ENCODE data around the gene CEACAM6.
A peak's percentile ranks its signal among the peaks of the same experiment; 100 is the strongest.
"Not testable (repeated sequence)": the region's sequence is repeated elsewhere in the genome, so short reads cannot be mapped to it uniquely, and the experiment has no call there.

CEACAM6 gene

DNA sequence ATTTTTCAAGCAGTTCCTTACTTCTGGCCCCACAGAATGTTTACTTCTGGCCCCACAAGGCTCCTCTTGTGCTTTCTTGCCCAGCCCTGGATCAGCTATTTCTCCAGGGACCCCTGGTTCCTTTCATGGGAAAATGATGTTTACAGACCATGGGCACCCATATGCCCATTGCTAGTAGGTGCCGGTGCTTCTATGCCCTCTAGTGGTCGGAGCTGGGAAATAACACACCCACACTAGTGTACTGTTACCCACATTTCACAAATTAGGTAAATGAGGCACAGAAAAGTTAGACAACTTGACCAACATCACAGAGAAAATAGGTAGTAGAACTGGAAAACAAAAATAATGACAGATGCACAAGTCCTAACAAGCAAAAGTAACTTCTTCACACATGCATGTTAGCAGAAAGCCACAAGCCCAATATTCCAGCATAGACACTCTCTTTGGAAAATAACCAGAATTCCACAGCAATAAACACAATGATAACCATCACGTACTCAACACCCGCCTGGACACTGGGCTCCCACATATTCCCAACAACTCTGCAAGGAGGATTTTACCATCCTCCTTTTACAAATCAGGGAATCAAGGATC, 1.3 kb upstream of the CEACAM6 start:
- POLR2A ChIA-PET = no interaction called here
- TF ChIP-seq, protein P1, sequence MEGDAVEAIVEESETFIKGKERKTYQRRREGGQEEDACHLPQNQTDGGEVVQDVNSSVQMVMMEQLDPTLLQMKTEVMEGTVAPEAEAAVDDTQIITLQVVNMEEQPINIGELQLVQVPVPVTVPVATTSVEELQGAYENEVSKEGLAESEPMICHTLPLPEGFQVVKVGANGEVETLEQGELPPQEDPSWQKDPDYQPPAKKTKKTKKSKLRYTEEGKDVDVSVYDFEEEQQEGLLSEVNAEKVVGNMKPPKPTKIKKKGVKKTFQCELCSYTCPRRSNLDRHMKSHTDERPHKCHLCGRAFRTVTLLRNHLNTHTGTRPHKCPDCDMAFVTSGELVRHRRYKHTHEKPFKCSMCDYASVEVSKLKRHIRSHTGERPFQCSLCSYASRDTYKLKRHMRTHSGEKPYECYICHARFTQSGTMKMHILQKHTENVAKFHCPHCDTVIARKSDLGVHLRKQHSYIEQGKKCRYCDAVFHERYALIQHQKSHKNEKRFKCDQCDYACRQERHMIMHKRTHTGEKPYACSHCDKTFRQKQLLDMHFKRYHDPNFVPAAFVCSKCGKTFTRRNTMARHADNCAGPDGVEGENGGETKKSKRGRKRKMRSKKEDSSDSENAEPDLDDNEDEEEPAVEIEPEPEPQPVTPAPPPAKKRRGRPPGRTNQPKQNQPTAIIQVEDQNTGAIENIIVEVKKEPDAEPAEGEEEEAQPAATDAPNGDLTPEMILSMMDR (IDR thresholded peaks at IDR 0.05; ENCODE audit: control extremely low read depth, extremely low read depth, low read depth, missing control alignments) = peak; percentile 58
- CTCF ChIA-PET = interaction anchor here (0.8 to 4.9 kb wide), 35 partner anchors 10 to 333 kb away, joined by 3 to 50 read pairs (median 5); partner anchors contain the start of gene CEACAM3
- peak; percentile 33 for DNase-seq (ENCODE audit: extremely low spot score)

DNA sequence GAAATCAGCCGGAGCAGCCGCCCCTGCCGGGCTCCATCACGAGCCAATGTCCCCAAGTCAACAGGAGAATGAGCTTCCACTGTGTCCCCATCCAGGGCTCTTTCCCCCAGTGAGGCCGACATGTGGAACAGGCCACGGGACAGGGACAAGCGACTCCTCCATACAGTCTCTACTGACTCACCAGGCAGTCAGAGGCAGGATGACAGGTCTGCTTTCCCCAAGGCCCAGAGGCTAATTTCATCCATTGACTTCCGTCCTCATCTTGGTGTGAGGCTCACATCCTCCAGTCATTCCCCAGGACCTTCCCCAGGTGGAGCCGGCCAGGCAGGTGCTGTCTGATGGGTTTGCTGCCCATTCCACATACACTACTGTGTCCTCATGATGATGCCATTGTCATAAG, 3.5 kb downstream of the CEACAM6 start:
- no peak for DNase-seq (ENCODE audit: extremely low spot score)
- POLR2A ChIA-PET = no interaction called here
- TF ChIP-seq, protein P1 (IDR thresholded peaks at IDR 0.05; ENCODE audit: control extremely low read depth, extremely low read depth, low read depth, missing control alignments) = no peak
- CTCF ChIA-PET = interaction anchor here (1.4 kb wide), 1 partner anchor 12 kb away, joined by 3 read pairs; no protein-coding TSS in a partner anchor

DNA sequence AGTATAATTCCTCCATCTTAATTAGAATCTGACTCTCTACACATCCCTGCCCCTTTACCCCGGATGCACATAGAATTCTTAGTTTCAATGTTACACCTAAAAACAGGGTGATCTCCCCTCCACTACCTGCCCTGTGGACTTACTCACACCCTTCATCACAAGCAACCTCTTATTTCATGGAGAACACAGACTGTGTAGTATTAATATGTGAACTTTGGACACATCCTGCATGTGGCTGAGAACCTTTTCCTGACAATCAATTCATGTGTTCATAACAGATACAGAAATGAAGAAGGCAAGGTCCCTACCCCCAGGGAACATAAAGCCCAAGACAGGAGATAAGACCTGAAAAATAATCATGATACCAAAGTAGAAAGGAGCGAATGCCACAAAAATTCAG, 11.8 kb downstream of the CEACAM6 start:
- TF ChIP-seq, protein P1 (IDR thresholded peaks at IDR 0.05; ENCODE audit: control extremely low read depth, extremely low read depth, low read depth, missing control alignments) = no peak
- CTCF ChIA-PET = interaction anchor here (0.8 to 1.2 kb wide), 3 partner anchors 13 to 47 kb away, joined by 3 read pairs; no protein-coding TSS in a partner anchor
- no peak for DNase-seq (ENCODE audit: extremely low spot score)
- POLR2A ChIA-PET = no interaction called here

DNA sequence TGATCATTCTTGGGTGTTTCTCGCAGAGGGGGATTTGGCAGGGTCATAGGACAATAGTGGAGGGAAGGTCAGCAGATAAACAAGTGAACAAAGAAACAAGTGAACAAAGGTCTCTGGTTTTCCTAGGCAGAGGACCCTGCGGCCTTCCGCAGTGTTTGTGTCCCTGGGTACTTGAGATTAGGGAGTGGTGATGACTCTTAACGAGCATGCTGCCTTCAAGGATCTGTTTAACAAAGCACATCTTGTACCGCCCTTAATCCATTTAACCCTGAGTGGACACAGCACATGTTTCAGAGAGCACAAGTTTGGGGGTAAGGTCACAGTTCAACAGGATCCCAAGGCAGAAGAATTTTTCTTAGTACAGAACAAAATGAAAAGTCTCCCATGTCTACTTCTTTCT, 12.8 kb downstream of the CEACAM6 start:
- DNase-seq (ENCODE audit: extremely low spot score); POLR2A ChIA-PET: not testable (repeated sequence)
- CTCF ChIA-PET = interaction anchor here (0.8 to 1.2 kb wide), 3 partner anchors 12 to 46 kb away, joined by 3 read pairs; no protein-coding TSS in a partner anchor

DNA sequence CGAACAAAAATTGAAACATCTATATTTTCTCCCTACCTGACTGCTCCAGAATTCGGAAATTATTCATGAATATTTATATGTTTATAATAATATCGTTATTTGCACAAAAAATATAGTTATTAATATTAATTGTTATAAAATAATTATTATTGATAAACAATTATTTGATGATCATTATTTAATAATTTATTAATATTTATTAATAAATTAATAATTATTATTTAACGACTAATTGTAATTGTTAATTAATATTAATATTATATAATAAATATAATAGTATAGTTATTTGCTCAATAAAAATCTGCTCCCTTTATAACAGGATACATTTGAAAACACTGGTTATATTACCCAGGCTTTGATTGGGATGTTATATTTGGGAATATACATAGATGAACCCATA, 14.3 kb downstream of the CEACAM6 start:
- CTCF ChIA-PET = interaction anchor here (0.8 to 1.6 kb wide), 4 partner anchors 16 to 128 kb away, joined by 3 to 4 read pairs (median 4); no protein-coding TSS in a partner anchor
- POLR2A ChIA-PET = no interaction called here
- TF ChIP-seq, protein P1 (IDR thresholded peaks at IDR 0.05; ENCODE audit: control extremely low read depth, extremely low read depth, low read depth, missing control alignments) = no peak
- no peak for DNase-seq (ENCODE audit: extremely low spot score)

DNA sequence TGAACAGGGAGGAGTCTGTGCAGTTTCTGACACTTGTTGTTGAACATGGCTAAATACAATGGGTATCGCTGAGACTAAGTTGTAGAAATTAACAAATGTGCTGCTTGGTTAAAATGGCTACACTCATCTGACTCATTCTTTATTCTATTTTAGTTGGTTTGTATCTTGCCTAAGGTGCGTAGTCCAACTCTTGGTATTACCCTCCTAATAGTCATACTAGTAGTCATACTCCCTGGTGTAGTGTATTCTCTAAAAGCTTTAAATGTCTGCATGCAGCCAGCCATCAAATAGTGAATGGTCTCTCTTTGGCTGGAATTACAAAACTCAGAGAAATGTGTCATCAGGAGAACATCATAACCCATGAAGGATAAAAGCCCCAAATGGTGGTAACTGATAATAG, 16.1 kb downstream of the CEACAM6 start:
- TF ChIP-seq, protein P1 (IDR thresholded peaks at IDR 0.05; ENCODE audit: control extremely low read depth, extremely low read depth, low read depth, missing control alignments) = no peak
- ChIA-PET CTCF (interaction anchor here (1.0 to 2.5 kb wide), 7 partner anchors 10 to 174 kb away, joined by 3 to 17 read pairs (median 3); no protein-coding TSS in a partner anchor), POLR2A (no interaction called here)
- no peak for DNase-seq (ENCODE audit: extremely low spot score)

DNA sequence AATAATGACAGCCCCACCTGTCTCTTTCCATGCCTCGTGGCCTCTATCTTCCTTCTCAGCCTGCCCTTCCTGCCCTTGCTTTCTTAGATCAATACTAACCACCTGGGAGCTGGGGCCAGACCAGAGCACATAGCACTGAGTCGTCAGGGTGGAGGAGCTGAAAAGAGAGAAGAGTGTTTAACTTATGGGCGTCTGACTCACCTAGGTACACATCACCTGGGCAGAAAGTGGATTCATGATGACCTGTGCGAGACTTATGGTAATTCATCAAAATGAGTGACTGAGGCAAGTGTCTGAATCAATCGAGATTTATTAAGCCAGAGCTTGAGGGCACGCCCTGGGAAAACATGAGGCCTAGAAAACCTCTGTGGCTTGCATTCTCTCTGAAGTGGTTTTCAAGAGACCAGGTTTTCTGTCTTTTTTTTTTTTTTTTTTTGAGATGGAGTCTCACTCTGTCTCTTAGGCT, 19.2 kb downstream of the CEACAM6 start:
- no peak for DNase-seq (ENCODE audit: extremely low spot score)
- TF ChIP-seq, protein P1 (IDR thresholded peaks at IDR 0.05; ENCODE audit: control extremely low read depth, extremely low read depth, low read depth, missing control alignments) = no peak
- POLR2A ChIA-PET = no interaction called here
- CTCF ChIA-PET = interaction anchor here (1.1 to 13.1 kb wide), 3 partner anchors 11 to 23 kb away, joined by 3 to 107 read pairs (median 21); partner anchors contain the start of gene CEACAM3

Measured in GM10248 (cell line).